Nephron progenitor cell (in vitro differentiated cells): Measurements from ENCODE around the gene CAMKMT.

Source experiments
- DNase-seq: peaks from one replicate; pipeline ENCODE4 v3.0.0; 2021
- H3K27ac Mint-ChIP-seq: 2 replicates; pipeline ENCODE4 v1.8.0; 2021; ENCODE audit warnings: mild to moderate bottlenecking, moderate library complexity, mixed read lengths
- H3K27me3 Mint-ChIP-seq: 2 replicates; pipeline ENCODE4 v1.8.0; 2021; ENCODE audit warnings: mild to moderate bottlenecking, low read depth, mixed read lengths; ENCODE audit not compliant: poor library complexity
- H3K36me3 Mint-ChIP-seq: 2 replicates; pipeline ENCODE4 v1.8.0; 2021; ENCODE audit warnings: low read depth, mixed read lengths
- H3K4me1 Mint-ChIP-seq: 2 replicates; pipeline ENCODE4 v1.8.0; 2021; ENCODE audit warnings: mixed read lengths
- H3K4me3 Mint-ChIP-seq: 2 replicates; pipeline ENCODE4 v1.8.0; 2021; ENCODE audit warnings: mild to moderate bottlenecking, moderate library complexity, mixed read lengths
- H3K9me3 Mint-ChIP-seq: 2 replicates; pipeline ENCODE4 v1.8.0; 2021; ENCODE audit warnings: mild to moderate bottlenecking, moderate library complexity, mixed read lengths
- CTCF ChIP-seq: fragments of 200-600 bp; sonication (generic); IDR thresholded peaks from 2 replicates; pipeline ENCODE4 v1.5.0; 2021; ENCODE audit warnings: antibody characterized with exemption

Gene CAMKMT

DNA sequence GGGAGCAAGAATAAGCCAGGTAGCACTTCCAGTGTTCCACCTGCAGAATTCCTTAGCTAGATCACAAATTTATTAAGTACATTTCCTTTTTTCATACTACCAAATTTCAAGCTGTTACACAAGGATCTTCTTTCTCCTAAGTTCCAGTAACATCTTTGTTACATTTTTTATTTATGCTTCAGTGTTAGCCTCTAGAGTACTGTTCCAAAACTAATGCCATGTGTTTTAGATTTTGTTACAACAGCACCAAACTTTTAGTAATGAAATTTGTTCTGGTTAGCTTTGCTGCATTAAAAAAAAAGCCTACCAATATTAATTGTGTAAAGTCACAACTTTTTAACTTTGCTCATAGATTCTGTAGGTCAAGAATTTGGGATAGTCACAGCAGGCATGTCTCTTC is 161.1 kb downstream of the CAMKMT start:
- H3K9me3 Mint-ChIP-seq, result peaks cover 32% of the 10 kb centered on the region
- H3K27ac Mint-ChIP-seq, result no peak overlapping the region
- no peaks in the 10 kb centered on the region for H3K4me1 Mint-ChIP-seq
- no peaks in the 10 kb centered on the region for H3K27me3 Mint-ChIP-seq
- no peak for TF ChIP-seq CTCF
- peaks cover 6% of the 10 kb centered on the region for H3K36me3 Mint-ChIP-seq
- no peak for DNase-seq
- H3K4me3 Mint-ChIP-seq, result no peak overlapping the region

GRCh38 chr2:44524347-44524926 is 162.7 kb downstream of the CAMKMT start:
- no peak for DNase-seq
- no peak for TF ChIP-seq CTCF
- peaks cover 30% of the 10 kb centered on the region for H3K9me3 Mint-ChIP-seq

DNA sequence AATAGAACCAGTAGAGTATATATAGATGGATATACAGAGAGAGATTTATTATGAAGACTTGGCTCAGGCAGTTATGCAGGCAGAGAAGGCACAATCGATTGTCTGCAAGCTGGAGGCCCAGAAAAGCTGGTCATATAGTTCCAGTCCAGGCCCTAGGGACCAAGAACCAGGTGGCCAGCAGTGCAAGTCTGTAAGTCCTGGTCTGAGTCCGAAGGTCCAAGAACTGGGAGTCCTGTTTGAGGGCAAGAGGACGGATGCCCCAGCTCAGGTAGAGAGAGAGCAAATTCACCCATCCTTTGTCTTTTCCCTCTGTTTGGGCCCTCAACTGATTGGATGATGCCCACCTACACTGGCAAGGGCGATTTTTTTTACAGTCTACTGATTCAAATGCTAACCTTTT is 164.6 kb downstream of the CAMKMT start:
- DNase-seq, result no peak
- no peak overlapping the region for H3K4me3 Mint-ChIP-seq
- TF ChIP-seq CTCF, result no peak
- no peaks in the 10 kb centered on the region for H3K27me3 Mint-ChIP-seq
- H3K27ac Mint-ChIP-seq, result no peak overlapping the region
- peaks cover 6% of the 10 kb centered on the region for H3K36me3 Mint-ChIP-seq
- H3K9me3 Mint-ChIP-seq, result peaks cover 15% of the 10 kb centered on the region
- no peaks in the 10 kb centered on the region for H3K4me1 Mint-ChIP-seq

More at GRCh38 chr2:44524347-44524926, 162.7 kb downstream of the CAMKMT start:
- Mint-ChIP-seq H3K27ac (no peak overlapping the region), H3K27me3 (no peaks in the 10 kb centered on the region), H3K4me1 (no peaks in the 10 kb centered on the region), H3K4me3 (no peak overlapping the region), H3K36me3 (peaks cover 6% of the 10 kb centered on the region)

GRCh38 chr2:44528595-44528994 is 166.8 kb downstream of the CAMKMT start:
- no peaks in the 10 kb centered on the region for H3K27me3 Mint-ChIP-seq
- no peaks in the 10 kb centered on the region for H3K9me3 Mint-ChIP-seq
- no peak overlapping the region for H3K27ac Mint-ChIP-seq

GRCh38 chr2:44529448-44529847 is 167.7 kb downstream of the CAMKMT start:
- no peaks in the 10 kb centered on the region for H3K4me1 Mint-ChIP-seq
- H3K36me3 Mint-ChIP-seq, result no peaks in the 10 kb centered on the region
- DNase-seq, result no peak
- no peaks in the 10 kb centered on the region for H3K9me3 Mint-ChIP-seq
- no peaks in the 10 kb centered on the region for H3K27me3 Mint-ChIP-seq
- no peak overlapping the region for H3K27ac Mint-ChIP-seq
- no peak overlapping the region for H3K4me3 Mint-ChIP-seq
- no peak for TF ChIP-seq CTCF

More at GRCh38 chr2:44528595-44528994, 166.8 kb downstream of the CAMKMT start:
- no peaks in the 10 kb centered on the region for H3K4me1 Mint-ChIP-seq
- H3K36me3 Mint-ChIP-seq, result no peaks in the 10 kb centered on the region
- TF ChIP-seq CTCF, result no peak
- no peak overlapping the region for H3K4me3 Mint-ChIP-seq
- DNase-seq, result no peak

DNA sequence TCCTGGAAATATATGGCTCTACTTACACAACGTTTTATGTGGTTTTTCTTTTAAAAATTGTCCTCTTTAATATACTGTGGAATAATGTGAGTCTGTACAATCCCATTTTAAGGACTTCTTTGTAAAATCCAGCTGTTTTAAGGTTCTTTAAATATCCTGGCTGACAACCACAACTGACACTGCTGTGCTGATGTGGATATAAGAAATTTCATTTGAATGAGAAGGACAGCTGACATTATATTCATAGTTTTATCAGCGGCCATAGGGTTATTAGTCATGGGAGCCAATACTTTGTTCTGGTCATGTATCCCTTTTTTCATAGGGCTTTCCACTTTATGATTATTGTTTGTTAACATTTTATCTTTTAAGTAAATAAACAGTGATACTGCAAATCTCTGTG is 169.5 kb downstream of the CAMKMT start:
- no peak overlapping the region for H3K27ac Mint-ChIP-seq
- H3K27me3 Mint-ChIP-seq, result no peaks in the 10 kb centered on the region
- no peaks in the 10 kb centered on the region for H3K36me3 Mint-ChIP-seq
- no peak for TF ChIP-seq CTCF
- H3K4me3 Mint-ChIP-seq, result no peak overlapping the region
- DNase-seq, result no peak
- H3K4me1 Mint-ChIP-seq, result no peaks in the 10 kb centered on the region
- H3K9me3 Mint-ChIP-seq, result no peaks in the 10 kb centered on the region
